AG09309 (cell line): Measurements from ENCODE around the gene PHB1.

ENCODE experiments used
- DNase-seq: peaks from one replicate; pipeline ENCODE4 v3.0.0-alpha.2; 2010; ENCODE audit warnings: low read depth
- H3K4me3 ChIP-seq: 2 replicates; pipeline ENCODE4 v1.5.1; 2011; ENCODE audit warnings: mild to moderate bottlenecking, low read depth, low read length, moderate library complexity; ENCODE audit not compliant: control insufficient read depth
- TF ChIP-seq, protein P1 (sequence below): IDR thresholded peaks from 2 replicates; pipeline ENCODE4 v1.5.1; 2011; ENCODE audit warnings: mild to moderate bottlenecking, low read depth, low read length, inconsistent platforms; ENCODE audit not compliant: insufficient read depth, control insufficient read depth; ENCODE audit errors: missing control alignments

The PHB1 gene

DNA sequence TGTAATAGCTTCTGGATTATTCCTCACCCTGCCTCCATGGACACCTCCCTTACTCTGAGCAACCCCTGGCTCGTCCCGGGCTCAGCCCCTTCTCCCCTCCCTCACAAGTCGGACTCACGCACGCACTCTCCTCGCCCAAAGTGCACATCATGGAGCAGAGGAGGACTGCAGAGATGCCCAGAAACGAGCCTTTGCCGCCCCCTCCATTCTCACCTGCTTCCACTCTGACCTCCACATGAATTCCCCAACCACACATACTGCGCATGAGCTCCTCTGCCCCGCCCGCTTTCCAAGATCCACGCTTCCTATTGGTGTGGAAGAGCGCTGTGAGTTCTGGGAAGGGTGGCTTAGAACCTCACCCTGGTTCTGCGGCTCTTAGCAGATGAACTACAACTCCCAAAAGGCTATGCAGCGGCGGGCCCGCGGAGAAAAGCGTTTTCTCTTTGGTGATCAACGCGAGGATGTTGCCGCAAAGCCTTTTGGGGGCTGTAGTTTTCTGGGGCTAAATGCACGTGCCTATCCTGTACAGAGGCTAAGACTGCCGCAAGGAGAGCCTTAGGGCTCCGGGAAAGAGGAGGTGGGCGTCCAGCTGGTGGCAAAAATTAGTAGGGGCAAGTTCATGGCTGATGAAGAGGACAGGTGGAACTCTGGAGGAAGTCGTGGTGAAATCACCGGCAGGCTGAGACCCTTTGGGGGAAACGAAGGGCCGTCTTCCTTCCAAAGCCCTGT is at the start of gene PHB1:
TSS of gene PHB1 (minus strand) at position 261 of the 729 bp plus-strand sequence. CDS start 1,618 bp downstream, outside the sequence.
- DNase-seq = peak; percentile 89
- TF ChIP-seq, protein P1, sequence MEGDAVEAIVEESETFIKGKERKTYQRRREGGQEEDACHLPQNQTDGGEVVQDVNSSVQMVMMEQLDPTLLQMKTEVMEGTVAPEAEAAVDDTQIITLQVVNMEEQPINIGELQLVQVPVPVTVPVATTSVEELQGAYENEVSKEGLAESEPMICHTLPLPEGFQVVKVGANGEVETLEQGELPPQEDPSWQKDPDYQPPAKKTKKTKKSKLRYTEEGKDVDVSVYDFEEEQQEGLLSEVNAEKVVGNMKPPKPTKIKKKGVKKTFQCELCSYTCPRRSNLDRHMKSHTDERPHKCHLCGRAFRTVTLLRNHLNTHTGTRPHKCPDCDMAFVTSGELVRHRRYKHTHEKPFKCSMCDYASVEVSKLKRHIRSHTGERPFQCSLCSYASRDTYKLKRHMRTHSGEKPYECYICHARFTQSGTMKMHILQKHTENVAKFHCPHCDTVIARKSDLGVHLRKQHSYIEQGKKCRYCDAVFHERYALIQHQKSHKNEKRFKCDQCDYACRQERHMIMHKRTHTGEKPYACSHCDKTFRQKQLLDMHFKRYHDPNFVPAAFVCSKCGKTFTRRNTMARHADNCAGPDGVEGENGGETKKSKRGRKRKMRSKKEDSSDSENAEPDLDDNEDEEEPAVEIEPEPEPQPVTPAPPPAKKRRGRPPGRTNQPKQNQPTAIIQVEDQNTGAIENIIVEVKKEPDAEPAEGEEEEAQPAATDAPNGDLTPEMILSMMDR = no peak
- H3K4me3 ChIP-seq = peak within 1 kb of the TSS; percentile 62

DNA sequence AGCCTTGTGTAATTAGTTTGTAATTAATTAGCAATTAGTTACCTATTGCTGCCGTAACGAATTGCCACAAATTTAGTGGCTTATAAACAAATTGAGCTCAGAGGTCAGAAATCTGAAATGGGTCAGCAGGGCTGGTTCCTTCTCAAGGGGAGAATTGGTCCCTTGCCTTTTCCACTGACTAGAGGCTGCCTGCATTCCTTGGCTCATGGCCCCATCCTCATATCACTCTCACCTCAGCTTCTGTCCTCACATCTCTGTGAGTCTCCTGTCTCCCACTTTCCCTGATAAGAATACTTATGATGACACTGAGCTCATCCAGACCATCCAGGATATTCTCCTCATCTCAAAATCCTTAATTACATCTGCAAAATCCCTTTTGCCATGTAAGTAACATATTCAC is 49.4 kb upstream of the PHB1 start:
- no peak overlapping the region for H3K4me3 ChIP-seq
- TF ChIP-seq, protein P1 = no peak
- DNase-seq = no peak

GRCh38 chr17:49461580-49461979 is 46.9 kb upstream of the PHB1 start:
- TF ChIP-seq, protein P1 = no peak
- DNase-seq = no peak
- no peak overlapping the region for H3K4me3 ChIP-seq

- H3K4me3 ChIP-seq = no peak overlapping the region
- TF ChIP-seq, protein P1 = no peak
- DNase-seq = no peak
Measured at GRCh38 chr17:49460401-49460800, 45.7 kb upstream of the PHB1 start.

- TF ChIP-seq, protein P1 = no peak
- DNase-seq = no peak
- no peak overlapping the region for H3K4me3 ChIP-seq
Measured at GRCh38 chr17:49459401-49459984, 44.8 kb upstream of the PHB1 start.

GRCh38 chr17:49457564-49458535 is 43.2 kb upstream of the PHB1 start:
- H3K4me3 ChIP-seq = no peak overlapping the region
- DNase-seq = no peak
- TF ChIP-seq, protein P1 = no peak
